ENCODE results near the gene PHPT1.
"Not testable (repeated sequence)": the region's sequence is repeated elsewhere in the genome, so short reads cannot be mapped to it uniquely, and the experiment has no call there.

DNA sequence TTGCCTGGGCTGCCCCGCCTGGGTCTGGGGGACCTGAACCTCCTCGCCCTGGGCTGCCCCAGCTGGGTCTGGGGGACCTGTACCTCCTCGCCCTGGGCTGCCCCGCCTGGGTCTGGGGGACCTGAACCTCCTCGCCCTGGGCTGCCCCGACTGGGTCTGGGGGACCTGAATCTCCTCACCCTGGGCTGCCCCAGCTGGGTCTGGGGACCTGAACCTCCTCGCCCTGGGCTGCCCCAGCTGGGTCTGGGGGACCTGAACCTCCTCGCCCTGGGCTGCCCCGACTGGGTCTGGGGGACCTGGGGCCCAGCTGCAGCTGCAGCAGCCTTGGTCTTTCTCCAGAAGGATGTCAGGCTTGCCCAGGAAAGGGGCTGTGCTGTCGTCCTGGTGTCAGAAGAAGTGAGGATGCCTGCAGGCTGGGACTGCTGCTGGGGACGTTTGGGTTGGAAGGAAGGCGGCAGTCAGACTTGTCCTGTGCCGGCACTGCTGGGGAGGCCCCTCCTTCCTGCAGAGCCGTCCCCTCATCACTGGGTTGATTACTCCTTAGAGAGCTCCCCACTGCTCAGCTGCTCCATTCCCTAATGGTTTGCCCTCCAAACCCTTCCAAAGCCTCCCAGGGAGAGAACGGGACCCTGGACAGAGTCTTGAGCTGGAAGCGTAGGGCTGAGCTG lies 15.7 kb upstream of the PHPT1 start:
- TF ChIP-seq POLR2A (IDR thresholded peaks at IDR 0.05) = not testable (repeated sequence)
- TF ChIP-seq, protein P1, sequence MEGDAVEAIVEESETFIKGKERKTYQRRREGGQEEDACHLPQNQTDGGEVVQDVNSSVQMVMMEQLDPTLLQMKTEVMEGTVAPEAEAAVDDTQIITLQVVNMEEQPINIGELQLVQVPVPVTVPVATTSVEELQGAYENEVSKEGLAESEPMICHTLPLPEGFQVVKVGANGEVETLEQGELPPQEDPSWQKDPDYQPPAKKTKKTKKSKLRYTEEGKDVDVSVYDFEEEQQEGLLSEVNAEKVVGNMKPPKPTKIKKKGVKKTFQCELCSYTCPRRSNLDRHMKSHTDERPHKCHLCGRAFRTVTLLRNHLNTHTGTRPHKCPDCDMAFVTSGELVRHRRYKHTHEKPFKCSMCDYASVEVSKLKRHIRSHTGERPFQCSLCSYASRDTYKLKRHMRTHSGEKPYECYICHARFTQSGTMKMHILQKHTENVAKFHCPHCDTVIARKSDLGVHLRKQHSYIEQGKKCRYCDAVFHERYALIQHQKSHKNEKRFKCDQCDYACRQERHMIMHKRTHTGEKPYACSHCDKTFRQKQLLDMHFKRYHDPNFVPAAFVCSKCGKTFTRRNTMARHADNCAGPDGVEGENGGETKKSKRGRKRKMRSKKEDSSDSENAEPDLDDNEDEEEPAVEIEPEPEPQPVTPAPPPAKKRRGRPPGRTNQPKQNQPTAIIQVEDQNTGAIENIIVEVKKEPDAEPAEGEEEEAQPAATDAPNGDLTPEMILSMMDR (IDR thresholded peaks at IDR 0.05) = not testable (repeated sequence)

All from right lobe of liver (tissue), 4 donors.